Measurements from ENCODE around the gene NUS1.
"Not testable (repeated sequence)": the region's sequence is repeated elsewhere in the genome, so short reads cannot be mapped to it uniquely, and the experiment has no call there.

NUS1 gene

DNA sequence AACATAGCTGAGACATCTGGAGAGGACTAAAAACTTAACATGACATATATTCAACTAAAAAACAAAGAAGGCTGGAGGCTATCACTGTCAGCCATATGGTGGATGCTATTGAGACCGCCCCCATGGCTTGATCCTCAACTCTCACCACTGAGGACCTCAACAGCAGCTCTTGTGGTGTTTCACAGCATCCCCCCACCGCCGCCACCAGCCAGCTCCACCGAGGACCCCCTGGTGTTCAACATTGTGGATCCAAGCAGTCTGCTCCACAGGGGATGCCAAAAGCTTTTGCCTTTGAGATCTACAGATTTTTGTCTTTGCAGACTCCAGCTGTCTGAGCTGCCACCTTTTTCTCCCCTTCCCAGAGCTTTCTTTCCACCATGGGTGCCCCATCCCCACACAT is 64.6 kb downstream of the NUS1 start:
- no peak overlapping the region for H3K4me3 Mint-ChIP-seq
- H3K9me3 Mint-ChIP-seq = peaks cover 10% of the 10 kb centered on the region
- intact Hi-C loops (cut with micrococcal nuclease) = no loop called here
- no peak overlapping the region for H3K27ac Mint-ChIP-seq
- no peaks in the 10 kb centered on the region for H3K27me3 Mint-ChIP-seq
- H3K36me3 Mint-ChIP-seq (ENCODE audit: low read depth) = no peaks in the 10 kb centered on the region
- H3K4me1 Mint-ChIP-seq (ENCODE audit: low read depth) = no peaks in the 10 kb centered on the region

DNA sequence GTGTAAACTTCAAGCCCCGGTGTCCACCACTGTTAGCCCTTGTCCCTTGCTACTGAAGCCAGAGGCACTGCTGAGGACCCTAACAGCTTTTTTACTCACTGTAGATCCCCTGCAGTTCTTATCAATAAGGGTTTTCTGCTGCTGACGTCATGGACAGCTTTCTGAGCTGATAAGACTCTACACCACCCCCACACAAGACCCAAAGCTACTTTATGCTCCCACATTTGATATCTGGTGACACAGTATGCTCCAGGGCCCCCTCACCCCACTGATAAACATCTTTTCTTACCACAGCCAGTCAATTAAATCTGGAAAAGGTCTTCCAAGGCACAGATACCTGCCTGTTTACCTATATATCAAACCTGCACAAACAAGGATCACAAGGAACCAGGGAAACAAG is 65.3 kb downstream of the NUS1 start:
- Mint-ChIP-seq H3K27ac (no peak overlapping the region), H3K36me3 (ENCODE audit: low read depth) (no peaks in the 10 kb centered on the region), H3K4me3 (no peak overlapping the region), H3K27me3 (no peaks in the 10 kb centered on the region), H3K4me1 (ENCODE audit: low read depth) (no peaks in the 10 kb centered on the region), H3K9me3 (peaks cover 10% of the 10 kb centered on the region)
- intact Hi-C loops (cut with micrococcal nuclease) = no loop called here

DNA sequence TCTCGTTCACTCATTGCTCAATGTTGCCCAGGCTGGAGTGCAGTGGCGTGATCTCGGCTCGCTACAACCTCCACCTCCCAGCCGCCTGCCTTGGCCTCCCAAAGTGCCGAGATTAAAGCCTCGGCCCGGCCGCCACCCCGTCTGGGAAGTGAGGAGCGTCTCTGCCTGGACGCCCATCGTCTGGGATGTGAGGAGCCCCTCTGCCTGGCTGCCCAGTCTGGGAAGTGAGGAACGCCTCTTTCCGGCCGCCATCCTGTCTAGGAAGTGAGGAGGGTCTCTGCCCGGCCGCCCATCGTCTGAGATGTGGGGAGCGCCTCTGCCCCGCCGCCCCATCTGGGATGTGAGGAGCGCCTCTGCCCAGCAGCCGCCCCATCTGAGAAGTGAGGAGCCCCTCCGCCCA is 75.4 kb downstream of the NUS1 start:
- H3K4me1 Mint-ChIP-seq (ENCODE audit: low read depth); H3K27me3 Mint-ChIP-seq; H3K27ac Mint-ChIP-seq; intact Hi-C loops (cut with micrococcal nuclease); H3K4me3 Mint-ChIP-seq; H3K36me3 Mint-ChIP-seq (ENCODE audit: low read depth): not testable (repeated sequence)
- peaks cover 20% of the 10 kb centered on the region for H3K9me3 Mint-ChIP-seq
